HL-60 (cell line): ENCODE results near the gene CCDC8.

ENCODE experiments used
- DNase-seq, 2 experiments: peaks; one replicate each; pipeline ENCODE4 v3.0.0-alpha.2; 2010 to 2020; ENCODE audit warnings: low read depth in 1 of 2, low spot score in 1 of 2
- H3K27ac ChIP-seq: fragments of 250-450 bp; sonication (Bioruptor Pico); replicated peaks from 2 replicates; pipeline ENCODE4 v1.5.1; 2020; ENCODE audit warnings: mild to moderate bottlenecking, moderate library complexity
- H3K27me3 ChIP-seq: fragments of 250-450 bp; sonication (Bioruptor Pico); 2 replicates; pipeline ENCODE4 v1.5.1; 2021; ENCODE audit warnings: mild to moderate bottlenecking, moderate library complexity; ENCODE audit not compliant: insufficient read depth, poor library complexity, severe bottlenecking
- H3K4me3 ChIP-seq: replicated peaks from 2 replicates; pipeline ENCODE4 v1.5.1; 2011; ENCODE audit warnings: mild to moderate bottlenecking, control low read depth, low read length; ENCODE audit not compliant: insufficient read depth
- CTCF ChIP-seq: IDR thresholded peaks from one replicate; pipeline ENCODE4 v1.5.1; 2011; ENCODE audit warnings: low read length, control low read depth, inconsistent platforms; ENCODE audit not compliant: insufficient read depth
- GABPA ChIP-seq: IDR thresholded peaks from 2 replicates; pipeline ENCODE4 v1.6.1; 2012; ENCODE audit warnings: low read depth
- POLR2AphosphoS5 ChIP-seq: IDR thresholded peaks from 2 replicates; pipeline ENCODE4 v1.6.1; 2012; ENCODE audit warnings: low read depth
- SPI1 ChIP-seq: IDR thresholded peaks from 2 replicates; pipeline ENCODE4 v1.6.1; 2012; ENCODE audit warnings: low read depth, mild to moderate bottlenecking, borderline replicate concordance
- TF ChIP-seq, protein P1 (sequence below): IDR thresholded peaks from 2 replicates; pipeline ENCODE4 v1.6.1; 2012; ENCODE audit warnings: low read depth; ENCODE audit not compliant: insufficient replicate concordance

The CCDC8 gene

GRCh38 chr19:46372901-46373490 lies 40.4 kb downstream of the CCDC8 start:
- no peak for TF ChIP-seq GABPA
- TF ChIP-seq, protein P1, sequence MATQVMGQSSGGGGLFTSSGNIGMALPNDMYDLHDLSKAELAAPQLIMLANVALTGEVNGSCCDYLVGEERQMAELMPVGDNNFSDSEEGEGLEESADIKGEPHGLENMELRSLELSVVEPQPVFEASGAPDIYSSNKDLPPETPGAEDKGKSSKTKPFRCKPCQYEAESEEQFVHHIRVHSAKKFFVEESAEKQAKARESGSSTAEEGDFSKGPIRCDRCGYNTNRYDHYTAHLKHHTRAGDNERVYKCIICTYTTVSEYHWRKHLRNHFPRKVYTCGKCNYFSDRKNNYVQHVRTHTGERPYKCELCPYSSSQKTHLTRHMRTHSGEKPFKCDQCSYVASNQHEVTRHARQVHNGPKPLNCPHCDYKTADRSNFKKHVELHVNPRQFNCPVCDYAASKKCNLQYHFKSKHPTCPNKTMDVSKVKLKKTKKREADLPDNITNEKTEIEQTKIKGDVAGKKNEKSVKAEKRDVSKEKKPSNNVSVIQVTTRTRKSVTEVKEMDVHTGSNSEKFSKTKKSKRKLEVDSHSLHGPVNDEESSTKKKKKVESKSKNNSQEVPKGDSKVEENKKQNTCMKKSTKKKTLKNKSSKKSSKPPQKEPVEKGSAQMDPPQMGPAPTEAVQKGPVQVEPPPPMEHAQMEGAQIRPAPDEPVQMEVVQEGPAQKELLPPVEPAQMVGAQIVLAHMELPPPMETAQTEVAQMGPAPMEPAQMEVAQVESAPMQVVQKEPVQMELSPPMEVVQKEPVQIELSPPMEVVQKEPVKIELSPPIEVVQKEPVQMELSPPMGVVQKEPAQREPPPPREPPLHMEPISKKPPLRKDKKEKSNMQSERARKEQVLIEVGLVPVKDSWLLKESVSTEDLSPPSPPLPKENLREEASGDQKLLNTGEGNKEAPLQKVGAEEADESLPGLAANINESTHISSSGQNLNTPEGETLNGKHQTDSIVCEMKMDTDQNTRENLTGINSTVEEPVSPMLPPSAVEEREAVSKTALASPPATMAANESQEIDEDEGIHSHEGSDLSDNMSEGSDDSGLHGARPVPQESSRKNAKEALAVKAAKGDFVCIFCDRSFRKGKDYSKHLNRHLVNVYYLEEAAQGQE: no peak
- TF ChIP-seq CTCF: no peak
- no peak for DNase-seq
- no peak overlapping the region for H3K27ac ChIP-seq
- H3K27me3 ChIP-seq: no peaks in the 10 kb centered on the region
- no peak overlapping the region for H3K4me3 ChIP-seq

DNA sequence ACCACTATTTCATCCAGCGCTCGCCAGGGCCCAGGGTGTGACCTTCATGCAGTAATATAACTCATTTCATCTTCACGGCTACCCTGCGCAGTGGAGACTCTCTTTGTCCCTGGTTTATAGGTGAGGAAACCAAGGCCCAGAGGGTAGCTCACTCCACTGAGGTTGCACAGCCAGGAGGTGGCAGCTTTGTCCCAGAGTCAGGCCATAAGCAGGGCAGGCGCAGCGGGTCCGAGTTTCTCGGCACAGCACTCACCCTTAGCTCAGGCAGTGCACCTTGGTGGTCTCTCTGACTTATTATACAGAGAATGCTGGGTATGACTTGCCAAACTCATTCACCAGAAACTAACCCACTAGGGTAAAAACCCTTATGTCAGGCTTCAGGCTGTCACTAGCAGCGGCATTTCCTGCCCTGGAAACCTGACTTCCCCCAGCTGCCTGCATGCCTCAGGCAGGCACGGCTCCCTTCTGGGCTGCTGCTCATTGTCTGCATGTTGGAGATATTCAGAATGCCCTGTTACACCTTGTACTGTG lies 41.9 kb downstream of the CCDC8 start:
- Histone ChIP-seq H3K4me3 (no peak overlapping the region), H3K27ac (no peak overlapping the region), H3K27me3 (no peaks in the 10 kb centered on the region)
- DNase-seq: no peak
- TF ChIP-seq GABPA (no peak), CTCF (no peak), SPI1 (no peak), POLR2AphosphoS5 (no peak)
- TF ChIP-seq, protein P1: no peak

DNA sequence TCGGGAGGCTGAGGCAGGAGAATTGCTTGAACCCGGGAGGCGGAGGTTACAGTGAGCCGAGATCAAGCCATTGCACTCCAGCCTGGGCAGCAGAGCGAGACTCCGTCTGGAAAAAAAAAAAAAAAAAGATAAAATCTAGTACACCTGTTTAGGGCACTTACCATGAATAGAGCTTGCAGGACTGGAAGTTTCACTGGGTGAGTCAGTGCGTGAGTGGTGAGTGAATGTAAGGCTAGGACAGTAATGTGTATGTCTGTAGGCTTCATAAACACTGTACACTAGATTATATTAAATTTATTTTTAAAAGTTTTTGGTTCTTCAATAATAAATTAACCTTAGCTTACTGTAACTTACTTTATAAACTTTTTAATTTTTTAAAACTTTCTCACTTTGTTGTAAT lies 43.5 kb downstream of the CCDC8 start:
- no peak overlapping the region for H3K27ac ChIP-seq
- no peaks in the 10 kb centered on the region for H3K27me3 ChIP-seq
- TF ChIP-seq POLR2AphosphoS5 (no peak), GABPA (no peak), SPI1 (no peak), CTCF (no peak)
- TF ChIP-seq, protein P1: no peak
- H3K4me3 ChIP-seq: no peak overlapping the region
- no peak for DNase-seq
